ENCODE results near the gene C13orf42.
A peak's percentile ranks its signal among the peaks of the same experiment; 100 is the strongest.
"Not testable (repeated sequence)": the region's sequence is repeated elsewhere in the genome, so short reads cannot be mapped to it uniquely, and the experiment has no call there.

The C13orf42 gene

DNA sequence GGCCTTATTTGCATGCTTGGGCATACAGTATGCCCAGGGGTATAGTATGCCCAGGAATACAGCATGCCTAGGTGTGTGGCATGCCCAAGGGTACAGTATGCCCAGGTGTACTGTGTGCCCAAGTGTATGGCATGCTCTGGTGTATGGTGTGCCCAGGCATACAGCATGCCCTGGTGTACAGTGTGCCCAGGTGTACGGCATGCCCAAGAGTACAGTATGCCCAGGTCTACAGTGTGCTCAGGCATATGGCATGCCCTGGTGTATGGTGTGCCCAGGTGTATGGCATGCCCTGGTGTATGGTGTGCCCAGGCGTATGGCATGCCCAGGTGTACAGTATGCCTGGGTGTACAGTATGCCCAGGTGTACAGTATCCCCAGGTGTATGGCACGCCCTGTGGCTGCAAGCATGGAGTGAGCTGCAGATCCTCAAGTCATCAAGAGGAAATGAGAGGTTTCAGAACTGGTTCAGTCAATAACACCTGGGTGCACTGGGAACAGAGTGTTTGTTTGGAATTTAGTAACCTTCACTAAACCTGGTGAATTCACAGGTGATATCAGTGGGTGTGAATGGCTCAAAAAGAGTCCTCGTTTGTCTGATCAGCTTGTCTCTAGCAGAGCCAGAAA is 7.8 kb upstream of the C13orf42 start:
- no peak for DNase-seq

DNA sequence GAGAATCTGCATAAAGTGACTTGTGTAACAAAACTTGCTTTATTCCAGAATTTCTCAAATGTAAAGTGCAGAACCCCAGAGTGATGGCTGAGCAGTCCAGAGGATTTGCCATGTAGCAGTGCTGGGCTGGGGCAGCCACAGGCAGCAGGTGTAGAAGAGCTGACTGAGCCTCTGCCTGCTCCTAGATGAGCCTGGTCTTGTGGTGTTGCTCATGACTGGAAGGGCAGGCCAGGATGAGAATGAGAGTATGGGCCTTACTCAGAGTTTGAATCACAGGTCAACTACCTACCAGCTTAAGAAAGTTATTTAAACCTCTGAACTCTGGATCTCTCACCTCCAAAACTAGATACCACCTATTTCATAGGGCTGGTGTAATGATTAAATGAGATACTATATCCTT is 2.9 kb upstream of the C13orf42 start:
- no peak for DNase-seq

DNA sequence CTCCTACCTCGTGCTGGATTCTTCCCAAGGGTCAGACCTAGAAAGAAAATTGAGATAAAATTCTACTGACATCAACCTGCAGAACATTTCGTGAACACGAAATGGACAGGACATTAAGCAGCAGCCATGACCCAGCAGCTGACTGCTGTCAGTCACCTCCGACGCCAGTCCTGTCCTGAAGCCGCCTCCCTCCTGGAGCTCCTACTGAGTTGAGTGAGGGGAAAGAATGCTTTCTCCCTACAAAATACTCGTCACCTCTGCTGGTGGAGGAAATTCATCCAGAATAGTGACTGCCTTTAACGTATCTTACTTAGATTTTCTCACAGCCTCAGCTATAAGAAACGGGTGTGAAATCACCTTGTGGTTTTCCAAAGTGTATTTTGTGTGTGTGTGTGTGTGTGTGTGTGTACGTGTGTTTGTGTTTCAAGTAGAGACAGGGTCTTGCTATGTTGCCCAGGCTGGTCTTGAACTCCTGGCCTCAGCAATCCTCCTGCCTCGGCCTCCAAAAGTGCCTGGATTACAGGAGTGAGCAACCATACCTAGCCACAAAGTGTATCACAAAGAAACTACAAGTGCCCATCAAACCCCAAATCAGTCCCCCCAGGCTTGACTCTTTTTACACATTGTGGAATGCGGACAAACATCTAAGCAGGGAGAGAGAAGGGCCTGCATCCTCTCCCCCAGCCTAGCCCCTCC is 2.3 kb upstream of the C13orf42 start:
- no peak for DNase-seq

DNA sequence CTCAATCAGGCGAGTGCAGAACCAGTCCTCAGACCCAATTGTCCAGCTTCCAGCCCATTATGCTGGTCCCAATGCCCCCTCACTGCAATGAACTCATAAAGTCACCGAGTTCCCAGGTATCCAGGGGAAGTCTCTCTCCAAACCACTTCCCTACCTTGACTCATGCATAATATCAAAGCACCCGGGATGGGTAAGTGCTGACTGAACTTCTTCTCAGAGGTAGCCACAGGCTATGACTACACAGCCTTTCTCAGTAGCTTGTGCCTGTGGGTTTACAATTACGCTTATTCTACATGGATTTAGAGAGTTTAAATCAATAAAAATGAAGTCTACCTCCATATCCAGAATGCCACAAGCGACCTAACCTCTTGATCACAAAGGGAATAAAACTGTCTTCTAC is 1.7 kb upstream of the C13orf42 start:
- no peak for DNase-seq

DNA sequence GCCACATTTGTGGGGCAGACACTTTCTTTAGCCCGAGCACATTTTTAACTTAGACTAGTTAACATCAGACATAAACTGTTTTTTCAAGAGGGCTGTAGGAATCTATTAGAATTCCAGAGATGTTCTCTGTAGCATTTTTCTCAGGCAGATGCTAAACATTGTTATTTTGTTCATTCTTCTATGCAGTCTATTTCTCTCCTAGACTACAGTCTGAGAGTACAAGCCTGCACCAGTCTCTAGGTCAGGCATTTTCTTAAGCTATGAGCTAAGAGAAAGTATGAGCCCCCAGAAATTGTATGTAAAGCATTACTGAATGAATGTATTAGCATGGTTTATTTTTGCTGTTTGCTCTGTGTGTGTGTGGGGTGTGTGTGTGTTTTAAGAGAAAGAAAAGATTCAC is 923 bp upstream of the C13orf42 start:
- DNase-seq: no peak

DNA sequence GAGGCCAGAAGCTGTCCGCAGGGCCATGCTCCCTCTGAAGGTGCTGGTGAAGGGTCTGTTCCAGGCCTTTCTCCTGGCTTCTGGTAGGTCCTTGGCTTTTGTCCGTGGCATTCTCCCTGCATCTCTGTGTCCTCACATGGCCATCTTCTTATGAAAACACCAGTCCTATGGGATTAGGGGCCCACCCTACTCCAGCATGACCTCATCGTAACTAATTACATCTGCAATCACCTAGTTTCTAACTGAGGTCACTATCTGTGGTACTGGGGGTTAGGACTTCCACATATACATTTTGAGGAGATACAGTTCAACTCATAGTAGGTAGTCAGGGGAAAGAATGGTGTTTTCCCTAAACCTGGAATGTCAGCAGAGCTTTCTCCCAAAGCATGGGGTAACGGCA is 3.1 kb downstream of the C13orf42 start:
- no peak for DNase-seq

DNA sequence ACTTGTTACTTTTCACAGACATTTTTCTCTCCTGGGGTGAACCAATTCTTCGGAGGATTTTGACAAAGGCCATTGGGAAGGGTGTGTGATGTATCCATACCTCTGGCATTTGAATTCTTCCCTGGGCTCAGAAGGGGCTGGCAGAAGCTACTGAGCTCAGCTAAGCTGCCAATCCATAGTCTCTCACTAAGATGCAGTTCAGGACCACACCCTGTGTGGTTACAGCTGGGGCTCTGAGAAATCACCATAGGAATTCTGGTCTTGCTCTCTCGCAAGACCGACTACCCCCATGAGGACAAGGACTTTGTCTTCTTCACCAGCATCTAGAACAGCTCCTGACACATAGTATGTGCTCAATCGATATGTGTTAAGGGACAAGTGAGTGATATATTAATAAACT is 6.0 kb downstream of the C13orf42 start:
- DNase-seq: no peak

DNA sequence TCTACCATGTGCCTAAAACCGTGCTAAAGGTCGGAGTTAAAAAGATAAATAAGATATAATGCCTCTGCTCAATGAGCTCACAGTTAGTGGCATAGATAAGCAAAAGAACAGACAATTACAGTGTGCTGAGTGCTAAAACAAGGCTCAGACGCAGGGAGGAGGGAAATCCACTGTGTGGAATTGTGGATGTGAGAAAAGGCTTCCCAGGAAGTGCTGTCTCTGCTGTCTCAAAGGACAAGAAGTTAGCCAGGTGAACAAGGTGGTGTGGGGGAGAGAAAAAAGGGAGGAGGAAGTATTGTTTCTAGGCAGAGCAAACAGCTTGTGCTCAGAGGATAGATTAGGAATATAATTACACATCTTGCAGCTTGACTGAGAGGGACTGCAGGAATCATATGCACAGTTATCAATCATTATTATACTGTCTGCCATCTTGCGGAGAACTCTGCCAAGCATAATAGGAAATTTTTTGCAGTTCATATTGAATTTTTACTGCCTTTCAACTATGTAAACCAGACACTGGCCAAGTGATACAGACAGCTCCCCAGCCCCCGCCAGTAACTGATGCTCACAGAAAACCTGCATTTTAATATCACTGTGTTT is 9.3 kb downstream of the C13orf42 start:
- DNase-seq: no peak

DNA sequence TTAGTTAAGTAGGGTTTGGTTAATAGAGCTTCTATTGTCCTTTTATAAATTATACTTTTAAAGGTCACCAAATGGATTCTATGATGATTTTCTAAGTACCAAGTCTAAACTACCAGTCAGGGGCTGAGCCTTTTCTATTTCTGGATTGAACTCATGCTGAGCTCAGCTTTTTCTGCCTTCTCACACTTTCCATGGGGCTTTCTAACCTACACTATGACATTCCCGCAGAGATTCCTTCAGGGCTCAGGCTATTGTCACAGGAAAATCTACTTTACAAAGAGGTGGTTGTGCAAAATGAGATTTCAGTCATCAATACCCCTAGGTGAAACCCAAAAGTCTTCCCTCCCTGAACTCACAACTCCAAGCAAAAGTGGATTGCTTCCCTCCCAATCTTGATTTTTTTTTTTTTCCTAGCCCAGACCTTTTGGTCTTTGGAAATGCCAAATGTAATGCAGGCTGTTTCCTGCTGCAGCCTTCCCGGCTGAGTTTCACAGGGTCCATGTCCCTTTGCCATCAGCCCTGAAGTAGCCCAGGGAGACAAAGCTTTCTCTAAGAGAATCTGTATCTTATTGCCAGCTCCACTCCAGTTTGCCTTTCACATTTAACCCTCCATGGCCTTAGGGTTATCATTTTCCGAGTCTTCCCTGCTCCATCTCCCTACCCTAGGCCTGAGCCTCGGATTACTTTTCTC is 13.6 kb downstream of the C13orf42 start:
- DNase-seq: no peak

DNA sequence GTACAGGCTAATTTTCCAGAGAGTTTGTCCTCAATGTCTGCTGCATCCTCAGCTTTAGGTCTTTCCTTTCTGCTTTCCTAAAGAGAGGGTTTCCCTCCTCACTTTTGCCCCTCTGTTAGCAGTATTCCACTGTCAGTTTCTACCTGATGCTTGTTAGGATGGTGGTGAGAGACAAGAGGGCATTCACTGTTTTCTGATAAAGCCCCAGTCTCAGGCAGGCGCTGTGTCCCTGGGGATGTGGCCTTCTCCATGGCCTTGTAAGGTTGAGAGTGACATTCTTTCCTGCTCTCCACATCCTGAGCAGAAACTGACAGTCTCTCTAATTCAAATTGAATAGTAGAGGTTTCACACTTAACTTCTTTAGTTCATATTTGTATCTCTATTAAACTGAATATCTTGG is 14.9 kb downstream of the C13orf42 start:
- DNase-seq: no peak

DNA sequence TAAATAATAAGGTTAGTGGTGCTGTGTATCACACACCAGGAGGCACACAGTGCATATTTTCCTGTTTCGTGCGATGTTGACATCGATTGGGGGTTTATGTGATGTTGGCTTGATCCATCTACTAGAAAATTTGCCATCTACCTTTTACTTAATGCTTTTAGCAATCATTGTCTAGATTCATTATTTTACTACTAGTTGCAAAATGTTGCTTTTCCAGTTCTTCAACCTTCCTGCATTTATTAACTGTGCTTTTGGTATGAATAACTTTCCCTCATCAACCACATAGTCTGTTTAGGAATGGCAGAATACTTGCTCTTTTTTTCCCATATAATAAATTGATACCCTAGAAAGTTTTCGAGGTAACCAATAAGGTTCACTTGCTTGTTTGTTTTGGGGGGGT is 17.5 kb downstream of the C13orf42 start:
- DNase-seq: no peak

DNA sequence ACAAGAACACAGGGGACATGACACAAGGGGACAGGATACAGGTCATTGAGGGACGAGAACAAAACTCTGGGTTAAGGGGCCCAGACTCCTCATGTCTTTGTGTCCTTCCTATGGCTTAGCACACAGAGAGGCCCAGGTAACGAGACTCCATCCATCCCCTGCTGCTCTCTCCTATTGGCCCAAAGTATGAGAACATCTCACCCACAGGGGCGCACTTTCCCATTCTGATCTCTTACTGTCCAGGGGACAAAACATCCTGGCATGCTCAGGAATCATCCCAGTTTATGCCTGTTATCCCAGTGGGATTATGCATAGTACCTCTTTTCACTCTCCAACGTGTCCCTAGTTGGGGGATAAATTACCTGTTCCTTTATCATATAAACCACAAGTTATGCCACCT is 19.2 kb downstream of the C13orf42 start:
- no peak for DNase-seq

DNA sequence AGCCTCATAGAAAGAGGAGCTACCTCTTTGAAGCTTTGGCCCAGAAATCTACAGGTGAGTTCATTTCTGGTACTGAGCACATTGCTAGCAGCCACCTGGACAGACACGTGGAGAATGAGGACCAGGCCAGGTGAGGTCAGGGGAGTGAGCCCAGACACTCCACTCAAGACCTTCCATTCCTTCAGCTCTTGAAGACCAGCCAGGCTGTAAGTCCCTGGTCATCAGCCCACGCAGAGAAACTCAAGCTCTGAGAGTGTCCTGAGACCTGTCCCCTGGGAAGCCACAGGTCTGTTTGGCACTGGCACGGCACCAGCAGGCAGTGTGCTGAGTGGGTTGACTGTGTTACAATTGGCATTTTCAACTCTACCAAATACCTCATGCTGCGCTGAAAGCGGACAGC is 27.4 kb downstream of the C13orf42 start:
- DNase-seq: no peak

DNA sequence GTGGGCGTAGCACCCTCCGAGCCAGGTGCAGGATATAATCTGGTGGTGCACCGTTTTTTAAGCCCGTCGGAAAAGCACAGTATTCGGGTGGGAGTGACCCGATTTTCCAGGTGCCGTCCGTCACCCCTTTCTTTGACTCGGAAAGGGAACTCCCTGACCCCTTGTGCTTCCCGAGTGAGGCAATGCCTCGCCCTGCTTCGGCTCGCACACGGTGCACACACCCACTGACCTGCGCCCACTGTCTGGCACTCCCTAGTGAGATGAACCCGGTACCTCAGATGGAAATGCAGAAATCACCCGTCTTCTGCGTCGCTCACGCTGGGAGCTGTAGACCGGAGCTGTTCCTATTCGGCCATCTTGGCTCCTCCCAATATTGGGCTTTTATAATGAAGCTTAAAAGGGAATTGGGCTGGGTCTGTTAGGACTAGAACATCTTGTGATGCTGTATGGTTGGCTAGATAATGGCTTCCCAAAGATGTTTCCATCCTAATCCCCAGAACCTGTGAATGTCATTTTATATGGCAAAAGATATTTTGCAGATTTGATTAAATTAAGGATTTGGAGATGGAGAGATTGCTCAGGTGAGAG is 30.5 kb downstream of the C13orf42 start:
- not testable (repeated sequence) for DNase-seq

DNA sequence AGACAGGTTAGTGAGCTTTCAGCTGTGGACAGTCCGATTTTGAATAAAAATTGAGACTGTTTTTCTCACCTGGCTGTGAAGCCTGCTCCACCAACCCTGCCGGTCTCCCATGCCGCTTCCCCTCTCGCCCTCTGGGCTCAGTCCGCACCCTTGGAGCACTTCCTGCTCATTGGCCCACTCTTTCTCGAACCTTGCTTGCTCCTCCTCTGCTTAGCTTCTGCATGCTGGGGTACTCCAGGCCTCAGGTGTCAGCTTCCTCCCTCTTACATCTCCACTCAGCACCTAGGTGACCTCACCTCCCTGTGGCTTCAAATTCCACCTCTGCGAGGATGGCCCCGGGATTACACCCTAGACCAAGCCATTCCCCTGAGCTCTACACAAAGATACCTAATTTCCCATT is 39.6 kb downstream of the C13orf42 start:
- DNase-seq: no peak

DNA sequence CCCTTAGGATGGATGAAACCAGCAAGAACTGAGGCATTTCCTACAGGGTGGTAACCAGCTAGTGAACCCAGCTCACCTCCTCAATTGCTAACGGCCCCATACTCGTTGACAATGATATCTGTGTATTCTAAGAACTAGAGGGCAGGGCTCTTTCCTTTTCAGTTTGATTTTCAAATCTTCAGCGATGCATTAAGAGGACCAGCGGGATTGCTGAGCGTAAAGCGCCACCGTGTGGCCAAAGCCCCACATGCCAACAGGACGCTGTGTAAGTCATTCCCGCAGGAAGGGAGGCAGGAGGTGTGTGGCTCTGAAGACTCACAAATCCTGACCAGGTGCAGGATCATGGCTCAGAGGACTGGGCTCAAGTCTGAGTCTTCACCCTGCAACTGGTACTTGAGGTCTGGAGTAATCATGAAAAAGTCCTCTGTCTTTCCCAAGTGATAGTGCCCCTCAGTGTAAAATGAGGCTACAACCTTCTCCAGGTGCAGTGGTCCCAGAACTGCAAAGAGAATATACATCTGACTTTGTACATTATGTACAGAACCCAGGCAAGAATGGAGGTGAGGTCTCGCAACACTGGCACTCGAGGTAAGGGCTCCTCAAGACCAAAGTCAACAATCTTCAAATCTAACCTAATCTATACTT is 40.9 kb downstream of the C13orf42 start:
- peak; percentile 34 for DNase-seq

DNA sequence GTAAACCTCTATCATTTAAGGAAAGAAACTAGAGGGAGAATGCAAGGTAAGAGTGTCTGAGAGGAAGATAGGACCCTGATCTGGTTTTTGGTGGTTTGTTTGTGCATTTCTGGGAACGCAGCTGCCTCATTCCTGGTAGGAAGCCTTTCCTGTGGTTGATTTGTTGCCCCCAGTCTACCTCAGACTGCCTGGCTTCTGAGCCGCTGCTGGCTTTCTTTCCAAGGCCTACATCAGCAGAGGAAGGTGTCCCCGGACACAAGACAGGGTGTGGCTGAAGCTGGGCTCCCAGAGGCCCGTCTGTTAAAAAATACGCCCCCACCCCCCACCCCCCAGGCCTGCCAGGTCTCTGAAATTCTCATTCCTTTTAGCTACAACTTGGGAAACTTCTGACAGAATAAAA is 42.6 kb downstream of the C13orf42 start:
- DNase-seq: no peak

DNA sequence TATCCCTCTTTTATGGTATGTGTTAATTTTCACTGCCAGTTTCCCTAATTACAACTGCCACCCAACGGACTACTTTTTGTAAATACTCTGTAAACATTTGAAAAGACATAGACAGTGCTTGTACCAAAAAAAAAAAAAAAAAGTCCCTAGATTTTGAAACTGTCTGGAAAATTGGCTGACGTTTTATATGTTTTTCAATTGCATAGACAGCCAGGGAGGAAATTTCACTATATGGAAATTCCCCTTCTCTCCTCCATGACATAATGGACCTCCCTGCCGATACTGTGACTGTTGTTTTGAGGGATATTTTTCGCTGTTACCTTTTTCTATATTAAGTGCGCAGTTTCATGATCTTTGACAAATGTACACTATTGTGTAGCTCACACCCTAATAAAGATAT is 43.4 kb downstream of the C13orf42 start:
- no peak for DNase-seq

DNA sequence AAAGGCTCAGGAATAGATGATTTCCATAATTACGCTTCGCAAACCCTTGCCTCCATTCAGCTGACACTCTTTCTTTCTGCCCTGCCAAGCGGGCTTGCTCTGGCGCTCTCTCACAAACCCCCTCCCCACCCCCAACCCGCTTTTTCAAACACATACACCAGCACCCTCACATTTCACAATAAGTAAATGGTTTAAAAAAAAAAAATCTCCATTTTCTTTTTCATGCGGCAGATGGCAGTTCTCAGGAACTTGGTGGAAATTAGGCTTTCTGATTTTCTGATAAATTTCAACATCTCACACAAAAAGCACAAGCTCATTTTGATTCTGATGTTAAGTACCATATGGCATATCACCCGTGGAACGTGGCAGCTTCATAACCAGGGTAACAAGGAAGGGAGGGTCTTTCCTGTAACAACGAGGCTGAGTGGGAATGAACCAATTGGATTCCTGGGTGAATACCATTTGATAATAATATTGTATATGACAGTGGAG is 43.8 kb downstream of the C13orf42 start:
- DNase-seq: no peak

DNA sequence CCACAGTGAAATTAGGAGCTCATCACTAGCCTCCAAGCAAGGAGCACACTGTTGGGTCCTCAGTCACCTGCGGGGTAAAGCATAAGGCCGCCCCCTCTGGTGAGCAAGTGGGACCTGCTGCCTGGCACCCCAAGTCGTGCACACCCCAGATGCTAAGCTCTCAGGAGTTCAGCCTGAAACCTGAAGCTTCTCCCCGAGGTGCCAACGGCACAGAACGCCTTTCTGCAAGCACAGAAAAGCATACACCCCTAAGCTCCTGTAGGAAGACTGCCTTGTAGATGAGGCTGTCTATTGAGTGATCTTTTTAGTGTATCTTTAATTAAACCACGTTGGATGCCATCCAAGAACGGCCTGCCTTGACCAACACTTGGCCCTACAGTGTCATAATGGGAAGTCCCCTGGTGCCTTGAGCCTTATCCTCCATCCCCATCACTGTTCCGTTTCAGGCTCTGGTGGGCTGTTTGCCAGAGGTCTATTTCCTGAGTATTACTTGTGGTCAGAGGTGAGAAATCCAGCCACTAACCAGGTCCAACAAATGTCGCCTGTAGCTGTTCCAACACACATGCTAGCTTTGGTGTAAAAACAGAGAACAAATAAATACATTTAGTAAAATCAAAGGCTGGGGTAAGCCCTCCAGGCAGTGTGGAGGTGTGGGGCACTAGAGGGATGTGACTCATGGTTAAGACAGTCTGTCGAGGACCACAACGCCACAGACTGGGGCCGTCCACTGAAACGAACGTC is 44.8 kb downstream of the C13orf42 start:
- no peak for DNase-seq

DNA sequence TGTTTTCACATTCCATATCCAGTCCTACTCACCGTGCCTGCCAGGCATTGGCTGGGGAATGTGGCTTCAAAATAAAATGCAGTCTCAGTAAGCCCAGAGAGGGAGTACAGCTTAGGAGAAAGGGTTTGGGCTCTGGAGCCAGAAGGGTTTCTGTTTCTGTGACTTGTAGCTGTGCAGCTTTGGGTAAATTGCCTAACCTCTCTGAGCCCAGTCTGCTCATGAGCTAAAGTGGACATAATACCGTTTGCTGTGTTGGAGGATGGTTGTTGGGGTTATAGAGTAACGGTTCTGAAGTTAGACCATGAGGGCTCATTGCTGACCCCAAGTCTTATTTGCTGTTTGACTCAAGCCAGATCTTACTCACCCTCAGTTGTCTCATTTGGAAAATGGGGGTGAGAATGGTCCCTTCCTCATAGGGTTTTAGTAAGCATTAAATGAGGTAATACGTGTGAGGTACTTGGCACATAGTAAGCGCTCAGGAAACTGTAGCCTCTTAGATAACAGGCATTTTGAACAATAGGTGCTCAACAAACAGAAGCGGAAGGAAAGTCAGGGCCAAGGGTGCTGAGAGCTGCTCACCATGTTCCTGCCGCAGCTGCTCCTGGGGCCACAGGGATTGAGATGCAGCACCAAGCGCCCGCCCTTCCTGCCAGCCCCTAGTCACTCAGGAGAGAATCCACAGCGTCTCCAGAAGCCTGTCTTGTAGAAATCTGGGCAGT is 45.5 kb downstream of the C13orf42 start:
- no peak for DNase-seq

DNA sequence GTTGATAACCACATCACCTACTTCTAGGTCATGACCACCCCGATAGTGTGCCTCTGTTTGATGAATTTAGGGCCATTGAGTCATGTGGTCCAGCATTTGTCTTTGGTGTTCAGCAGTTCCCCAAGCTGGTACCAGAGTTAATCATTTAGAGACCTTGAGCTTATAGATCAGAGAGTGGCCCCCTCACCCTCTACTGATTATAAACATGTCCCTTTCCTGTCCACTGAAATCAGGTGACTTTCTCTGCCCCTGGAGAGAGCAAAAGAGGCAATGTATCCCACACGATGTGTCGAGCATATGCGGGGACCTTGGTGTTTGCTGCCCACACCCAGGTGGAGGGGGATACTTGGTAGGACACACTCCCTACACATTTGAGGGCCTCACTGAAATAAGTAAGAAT is 46.3 kb downstream of the C13orf42 start:
- DNase-seq: no peak
